OCI-M1 (cell line): ENCODE measurements around the gene RASSF4.
A peak's percentile ranks its signal among the peaks of the same experiment; 100 is the strongest.

Experiments used
- DNase-seq: peaks from one replicate; lab custom pipeline; 2025; lab: John Stamatoyannopoulos, UW

Gene RASSF4

GRCh38 chr10:44988957-44989585, 29.5 kb downstream of the RASSF4 start:
- DNase-seq: no peak

DNA sequence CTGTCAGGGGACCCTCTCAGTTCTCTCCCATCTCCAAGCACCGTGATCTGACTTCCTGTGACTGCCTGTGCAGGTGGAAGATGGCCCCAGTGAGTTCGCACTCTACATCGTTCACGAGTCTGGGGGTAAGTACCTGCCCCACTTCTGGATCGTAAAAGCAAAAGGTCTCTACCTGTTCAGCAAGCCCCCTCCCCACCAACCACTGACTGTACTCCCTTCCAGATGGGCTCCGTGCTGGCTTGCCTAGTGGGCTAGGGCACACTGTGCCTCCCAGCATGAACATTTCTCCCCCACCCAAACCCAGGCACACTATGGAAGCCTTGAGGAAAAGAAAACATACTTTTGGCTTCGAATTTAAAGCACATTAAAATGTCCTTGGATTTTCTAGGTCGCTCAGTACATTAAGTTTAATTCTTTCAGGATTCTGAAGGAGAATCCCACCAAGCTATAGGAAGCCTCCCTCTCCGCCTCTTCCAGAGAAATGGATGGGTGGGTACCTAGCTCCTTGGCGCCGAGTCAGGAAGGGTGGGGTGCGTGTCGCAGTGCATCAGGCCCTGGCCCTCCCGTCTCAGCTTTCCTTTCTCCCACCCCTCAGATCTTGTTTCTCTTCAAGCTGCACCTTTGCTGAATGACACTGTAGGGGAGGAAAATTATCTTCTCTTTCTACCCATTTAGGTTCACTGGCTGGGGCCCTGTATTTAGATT, 30.1 kb downstream of the RASSF4 start:
- no peak for DNase-seq

- peak; percentile 83 for DNase-seq
These were observed 30.7 kb downstream of the RASSF4 start for GRCh38 chr10:44990302-44990655.

GRCh38 chr10:44990965-44991364, 31.4 kb downstream of the RASSF4 start:
- DNase-seq: no peak

GRCh38 chr10:44991571-44991970, 32.0 kb downstream of the RASSF4 start:
- no peak for DNase-seq

GRCh38 chr10:44992070-44992731, 32.6 kb downstream of the RASSF4 start:
- DNase-seq: no peak

DNA sequence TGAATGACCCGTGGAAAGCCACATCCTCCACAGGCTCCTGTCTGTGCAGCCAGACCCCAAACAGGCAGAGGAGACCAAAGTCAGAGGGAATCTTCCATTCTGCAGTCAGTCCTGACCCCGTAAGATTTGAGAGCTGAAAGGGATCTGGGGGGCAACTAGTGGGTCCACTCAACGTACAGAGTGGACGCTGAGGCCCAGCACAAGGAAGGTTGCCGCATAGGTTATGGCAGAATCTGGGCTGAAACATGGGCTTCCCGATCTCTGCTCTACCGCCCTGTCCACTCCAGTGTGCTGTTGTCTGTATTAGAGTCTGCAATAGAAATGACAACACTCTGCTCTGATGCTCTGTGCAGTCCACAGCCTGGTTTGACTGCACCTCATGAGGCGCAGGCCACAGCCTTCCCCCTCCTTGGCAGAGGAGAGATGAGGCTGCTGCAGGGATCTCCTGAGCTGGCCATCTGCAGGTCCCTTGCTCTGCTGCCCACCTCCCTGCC, 33.2 kb downstream of the RASSF4 start:
- no peak for DNase-seq

- no peak for DNase-seq
These were observed 33.8 kb downstream of the RASSF4 start for GRCh38 chr10:44993226-44993921.

DNA sequence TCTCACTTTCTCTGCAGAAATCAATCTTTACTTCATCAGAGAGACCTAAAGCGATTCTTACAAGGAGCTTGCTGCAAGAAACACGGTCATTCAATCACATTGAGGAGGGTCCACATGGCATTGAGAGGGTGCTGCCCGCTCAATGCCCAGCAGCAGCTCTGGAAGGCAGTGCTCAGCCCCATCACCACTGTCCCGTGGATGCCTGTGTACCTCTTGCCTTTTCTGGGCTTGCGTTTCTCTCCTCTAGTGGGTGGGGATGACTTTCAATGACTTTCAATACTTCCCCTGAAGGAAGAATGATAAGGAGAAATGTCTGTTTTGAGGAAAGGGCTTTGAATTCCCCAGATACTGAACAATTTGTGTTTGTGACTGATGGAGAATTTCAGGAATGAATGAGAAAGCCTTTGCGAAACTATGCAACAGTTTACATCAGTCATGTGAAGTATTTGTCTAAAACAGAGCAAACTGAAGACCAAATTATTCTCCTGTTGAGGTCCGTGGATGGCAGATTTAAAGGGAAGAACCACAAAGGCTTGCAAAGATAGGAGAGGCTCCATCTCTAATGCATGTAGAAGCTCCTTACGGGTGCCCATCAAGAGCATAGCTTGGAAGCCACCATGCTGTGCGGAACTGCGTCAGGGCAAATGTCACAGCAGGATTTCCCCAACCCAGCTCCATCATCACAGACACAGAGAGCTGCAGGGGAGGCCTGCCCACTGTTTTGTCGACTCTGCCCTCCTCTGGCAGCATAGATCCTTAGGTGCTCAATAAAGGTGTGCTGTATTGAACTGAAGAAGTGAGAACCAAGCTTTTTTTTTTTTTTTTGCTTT, 34.5 kb downstream of the RASSF4 start:
- no peak for DNase-seq

DNA sequence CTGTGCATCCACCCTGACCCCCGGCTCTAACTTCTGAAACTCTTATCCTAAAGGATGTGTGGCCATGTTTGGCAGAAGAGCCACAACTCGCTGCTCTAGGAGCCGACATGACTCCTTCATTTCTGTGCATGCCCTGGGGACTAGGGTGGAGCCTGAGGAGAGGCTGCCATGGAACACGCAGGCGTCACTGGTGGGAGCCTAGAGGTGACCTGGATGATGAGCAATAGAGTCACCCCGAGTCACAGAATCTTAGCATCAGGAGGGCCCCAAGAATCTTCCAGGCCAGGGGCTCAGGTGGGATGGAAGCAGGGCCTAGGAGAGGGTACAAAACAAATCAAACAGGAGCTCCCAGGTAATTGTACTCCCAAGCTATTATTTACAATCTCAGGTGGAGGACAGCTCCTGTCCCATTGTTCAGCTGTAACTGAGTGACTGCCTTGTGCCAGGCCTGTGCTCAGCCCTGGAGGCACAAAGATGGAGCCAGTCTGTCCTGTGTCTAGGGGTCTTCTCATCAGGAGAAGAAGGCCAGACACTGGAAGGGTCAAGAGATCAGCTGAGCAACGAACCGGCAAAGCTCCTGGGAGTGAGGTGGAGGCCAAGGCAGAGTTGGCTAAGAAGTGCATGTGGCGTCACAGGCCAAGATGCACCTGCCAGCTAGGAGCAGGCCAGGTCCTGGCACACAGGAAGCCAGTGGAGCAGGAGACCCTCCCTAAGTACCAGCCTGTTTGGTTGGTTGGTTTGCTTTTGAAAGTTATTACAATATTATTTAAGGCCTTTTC, 35.3 kb downstream of the RASSF4 start:
- no peak for DNase-seq

GRCh38 chr10:44995581-44995913, 35.9 kb downstream of the RASSF4 start:
- no peak for DNase-seq

- no peak for DNase-seq
These were observed 36.5 kb downstream of the RASSF4 start for GRCh38 chr10:44995914-44996669.

- DNase-seq: no peak
These were observed 37.6 kb downstream of the RASSF4 start for GRCh38 chr10:44997105-44997748.

GRCh38 chr10:44998146-44998631, 38.6 kb downstream of the RASSF4 start:
- DNase-seq: no peak

DNA sequence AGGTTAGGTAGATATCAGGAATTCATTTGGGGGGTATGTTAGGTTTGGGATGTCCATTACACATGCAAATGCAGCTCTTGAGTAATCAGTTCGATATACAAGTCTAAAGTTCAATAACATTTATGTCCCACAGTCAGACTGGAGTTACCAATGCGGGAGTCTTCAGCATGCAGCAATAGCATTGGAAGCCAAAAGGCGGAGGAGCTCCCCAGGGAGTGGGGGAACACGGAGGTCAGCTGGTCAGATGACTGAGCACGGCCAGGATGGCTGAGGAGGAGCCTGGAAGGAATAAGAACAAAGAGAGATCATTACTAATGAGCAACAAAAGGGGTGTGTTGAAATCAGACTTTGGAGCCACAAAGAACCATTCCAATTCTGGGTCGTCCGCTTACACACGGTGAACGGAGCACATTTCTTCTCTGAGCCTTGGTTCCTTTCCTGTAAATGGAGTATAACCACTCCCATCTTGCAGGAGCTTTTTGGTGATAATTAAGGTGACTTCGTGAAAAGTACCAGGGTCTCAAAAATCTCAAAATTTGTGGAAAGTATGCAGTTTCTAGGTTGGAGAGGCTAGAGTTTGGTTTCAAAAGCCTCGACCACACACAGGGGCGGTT, 40.6 kb downstream of the RASSF4 start:
- no peak for DNase-seq

- peak; percentile 91 for DNase-seq
These were observed 41.3 kb downstream of the RASSF4 start, which contains the start of gene ZNF22 for GRCh38 chr10:45000752-45001380. TSS of gene ZNF22 (plus strand) at chr10:45000923. CDS start at chr10:45003369, 2,446 bp downstream.

- DNase-seq: peak; percentile 78
These were observed 42.0 kb downstream of the RASSF4 start for GRCh38 chr10:45001381-45002148.
